Activated CD4-positive, alpha-beta T cell treated with anti-CD3 and anti-CD28 coated beads for 1 hour (primary cell): ENCODE results near the gene ARHGEF35.
"Not testable (repeated sequence)": the region's sequence is repeated elsewhere in the genome, so short reads cannot be mapped to it uniquely, and the experiment has no call there.

Source experiments
- DNase-seq: peaks from one replicate; pipeline ENCODE4 v3.0.0-alpha.2; 2020

Gene ARHGEF35

GRCh38 chr7:144195212-144195872, at the start of gene ARHGEF35:
ARHGEF35 (minus strand) TSS chr7:144195833; CDS start chr7:144188383, 7,450 bp downstream.
- DNase-seq = not testable (repeated sequence)

- not testable (repeated sequence) for DNase-seq
Measured at GRCh38 chr7:144245372-144245771, 49.7 kb upstream of the ARHGEF35 start.

- not testable (repeated sequence) for DNase-seq
Measured at GRCh38 chr7:144239365-144239764, 43.7 kb upstream of the ARHGEF35 start, which contains the start of gene OR2A42. OR2A42 (minus strand) TSS chr7:144239605; CDS start chr7:144232843, 6,762 bp downstream.

GRCh38 chr7:144238530-144239082, 43.0 kb upstream of the ARHGEF35 start:
- not testable (repeated sequence) for DNase-seq

GRCh38 chr7:144233039-144233438, 37.4 kb upstream of the ARHGEF35 start:
- DNase-seq = not testable (repeated sequence)

- DNase-seq = not testable (repeated sequence)
Measured at GRCh38 chr7:144231027-144231426, 35.4 kb upstream of the ARHGEF35 start.

GRCh38 chr7:144228810-144229209, 33.2 kb upstream of the ARHGEF35 start:
- not testable (repeated sequence) for DNase-seq

- DNase-seq = not testable (repeated sequence)
Measured at GRCh38 chr7:144226866-144227265, 31.2 kb upstream of the ARHGEF35 start.

GRCh38 chr7:144223675-144224074, 28.0 kb upstream of the ARHGEF35 start:
- DNase-seq = not testable (repeated sequence)

- DNase-seq = not testable (repeated sequence)
Measured at GRCh38 chr7:144220531-144220930, 24.9 kb upstream of the ARHGEF35 start.

- not testable (repeated sequence) for DNase-seq
Measured at GRCh38 chr7:144219149-144219548, 23.5 kb upstream of the ARHGEF35 start.

- DNase-seq = not testable (repeated sequence)
Measured at GRCh38 chr7:144218581-144218980, 22.9 kb upstream of the ARHGEF35 start.

GRCh38 chr7:144217200-144217599, 21.6 kb upstream of the ARHGEF35 start:
- not testable (repeated sequence) for DNase-seq

GRCh38 chr7:144205306-144205705, 9.7 kb upstream of the ARHGEF35 start:
- DNase-seq = not testable (repeated sequence)

GRCh38 chr7:144203086-144203485, 7.5 kb upstream of the ARHGEF35 start:
- DNase-seq = not testable (repeated sequence)

GRCh38 chr7:144201978-144202377, 6.3 kb upstream of the ARHGEF35 start:
- not testable (repeated sequence) for DNase-seq

- DNase-seq = not testable (repeated sequence)
Measured at GRCh38 chr7:144198934-144199333, 3.3 kb upstream of the ARHGEF35 start.

GRCh38 chr7:144194453-144194852, 1.2 kb downstream of the ARHGEF35 start:
- not testable (repeated sequence) for DNase-seq

GRCh38 chr7:144193782-144194181, 1.9 kb downstream of the ARHGEF35 start:
- not testable (repeated sequence) for DNase-seq

GRCh38 chr7:144188578-144189171, 7.0 kb downstream of the ARHGEF35 start:
- not testable (repeated sequence) for DNase-seq

GRCh38 chr7:144187848-144188247, 7.8 kb downstream of the ARHGEF35 start:
- DNase-seq = not testable (repeated sequence)

- not testable (repeated sequence) for DNase-seq
Measured at GRCh38 chr7:144183166-144183565, 12.5 kb downstream of the ARHGEF35 start, which contains the start of gene CTAGE4. CTAGE4 (plus strand) TSS chr7:144183466; CDS start chr7:144183504, 38 bp downstream.

- DNase-seq = not testable (repeated sequence)
Measured at GRCh38 chr7:144179165-144179479, 16.5 kb downstream of the ARHGEF35 start.
